MG63 (cell line): Measurements from ENCODE around the gene DIAPH1. TPM values are rescaled to one million over a fixed set of nuclear protein-coding genes. Genes with fewer than 3 reads are reported as not detected.

Source experiments
- DNase-seq: peaks from one replicate; pipeline ENCODE4 v3.0.0-alpha.2; 2020
- H3K27me3 ChIP-seq: fragments of 250-450 bp; sonication (Bioruptor Pico); 2 replicates; pipeline ENCODE4 v1.5.1; 2020; ENCODE audit warnings: mild to moderate bottlenecking, moderate library complexity
- H3K36me3 ChIP-seq: fragments of 250-450 bp; sonication (Bioruptor Pico); 2 replicates; pipeline ENCODE4 v1.5.1; 2020; ENCODE audit warnings: mild to moderate bottlenecking, moderate library complexity
- H3K4me3 ChIP-seq: fragments of 250-450 bp; sonication (Bioruptor Pico); 2 replicates; pipeline ENCODE4 v1.5.1; 2020; ENCODE audit warnings: mild to moderate bottlenecking, moderate library complexity
- H3K9me3 ChIP-seq: fragments of 250-450 bp; sonication (Bioruptor Pico); 2 replicates; pipeline ENCODE4 v1.5.1; 2020; ENCODE audit warnings: mild to moderate bottlenecking, moderate library complexity
- total RNA-seq: library from RNA; depleted of rRNA; stranded (reverse); fragments of >200 nt; shearing (Covaris generic); gene quantifications from 2 replicates; pipeline ENCODE4 v1.2.3, GENCODE V29; 2014; ENCODE audit warnings: low replicate concordance; rRNA removed

Gene DIAPH1
- total RNA-seq, 1 experiment from 2014 or later, result 43.9 TPM

GRCh38 chr5:141478321-141478945 lies 140.4 kb downstream of the DIAPH1 start:
- Histone ChIP-seq H3K27me3 (no peaks in the 10 kb centered on the region), H3K36me3 (peaks cover 38% of the 10 kb centered on the region), H3K4me3 (peak overlapping the region; percentile 63), H3K9me3 (no peaks in the 10 kb centered on the region)
- peak; percentile 32 for DNase-seq

- H3K27me3 ChIP-seq, result no peaks in the 10 kb centered on the region
- DNase-seq, result peak; percentile 34
- H3K4me3 ChIP-seq, result peak overlapping the region; percentile 63
- H3K9me3 ChIP-seq, result no peaks in the 10 kb centered on the region
- H3K36me3 ChIP-seq, result peaks cover 34% of the 10 kb centered on the region
Measured at GRCh38 chr5:141477815-141478214, 141.0 kb downstream of the DIAPH1 start.

- H3K4me3 ChIP-seq, result peak overlapping the region; percentile 63
- H3K36me3 ChIP-seq, result peaks cover 32% of the 10 kb centered on the region
- DNase-seq, result no peak
- no peaks in the 10 kb centered on the region for H3K27me3 ChIP-seq
- H3K9me3 ChIP-seq, result no peaks in the 10 kb centered on the region
Measured at GRCh38 chr5:141477044-141477575, 141.7 kb downstream of the DIAPH1 start.

- peaks cover 30% of the 10 kb centered on the region for H3K36me3 ChIP-seq
- H3K4me3 ChIP-seq, result peak overlapping the region; percentile 63
- DNase-seq, result peak; percentile 83
- no peaks in the 10 kb centered on the region for H3K27me3 ChIP-seq
- H3K9me3 ChIP-seq, result no peaks in the 10 kb centered on the region
Measured at GRCh38 chr5:141476132-141476911, 142.5 kb downstream of the DIAPH1 start.

- DNase-seq, result peak; percentile 98
- Histone ChIP-seq H3K4me3 (peak within 1 kb of the TSS; percentile 63), H3K9me3 (no peaks in the 10 kb centered on the region), H3K36me3 (peaks cover 25% of the 10 kb centered on the region), H3K27me3 (no peaks in the 10 kb centered on the region)
Measured at GRCh38 chr5:141475625-141476131, 143.1 kb downstream of the DIAPH1 start, which contains the start of gene PCDHGC3. PCDHGC3 (plus strand) TSS chr5:141475966; CDS start chr5:141476117, 151 bp downstream.

GRCh38 chr5:141465351-141465750 lies 153.4 kb downstream of the DIAPH1 start:
- peaks cover 2% of the 10 kb centered on the region; the same call in 1 of the 2 replicates for H3K9me3 ChIP-seq
- DNase-seq, result no peak
- H3K4me3 ChIP-seq, result no peak overlapping the region
- H3K36me3 ChIP-seq, result no peaks in the 10 kb centered on the region
- no peaks in the 10 kb centered on the region for H3K27me3 ChIP-seq

Other genes with a start within 250 kb of the DIAPH1 start
- 0.81 TPM in 1 of 2 replicates, not detected in the other for gene PCDHGB3, start 248.8 kb downstream of the DIAPH1 start, total RNA-seq
- gene PCDHGA6, start 245.1 kb downstream of the DIAPH1 start, total RNA-seq, result 0.20 and 2.3 TPM in 2 replicates
- gene PCDHGA7, start 236.3 kb downstream of the DIAPH1 start, total RNA-seq, result 0.07 and 0.67 TPM in 2 replicates
- 0.17 and 0.26 TPM in 2 replicates for gene PCDHGB4, start 231.3 kb downstream of the DIAPH1 start, total RNA-seq
- 0.03 and 0.59 TPM in 2 replicates for gene PCDHGA8, start 226.4 kb downstream of the DIAPH1 start, total RNA-seq
- gene PCDHGB5, start 221.1 kb downstream of the DIAPH1 start, total RNA-seq, result 0.53 TPM in 1 of 2 replicates, not detected in the other
- not detected in 2 replicates for gene PCDHGA9, start 216.2 kb downstream of the DIAPH1 start, total RNA-seq
- gene PCDHGB6, start 211.0 kb downstream of the DIAPH1 start, total RNA-seq, result not detected in 2 replicates
- 1.0 and 1.2 TPM in 2 replicates for gene PCDHGA10, start 206.0 kb downstream of the DIAPH1 start, total RNA-seq
- 0.10 TPM in 1 of 2 replicates, not detected in the other for gene PCDHGB7, start 201.3 kb downstream of the DIAPH1 start, total RNA-seq
- gene PCDHGA11, start 197.9 kb downstream of the DIAPH1 start, total RNA-seq, result not detected in 2 replicates
- gene PCDHGA12, start 188.5 kb downstream of the DIAPH1 start, total RNA-seq, result not detected in 2 replicates
- gene PCDHGC3, start 143.0 kb downstream of the DIAPH1 start, total RNA-seq, result 42.3 and 49.8 TPM in 2 replicates
- gene PCDHGC4, start 134.0 kb downstream of the DIAPH1 start, total RNA-seq, result not detected in 2 replicates
- 0.46 TPM in 1 of 2 replicates, not detected in the other for gene PCDHGC5, start 129.9 kb downstream of the DIAPH1 start, total RNA-seq
- 122 and 169 TPM in 2 replicates for gene HDAC3, start 17.8 kb upstream of the DIAPH1 start, total RNA-seq
- 13.2 and 15.1 TPM in 2 replicates for gene RELL2, start 18.0 kb upstream of the DIAPH1 start, total RNA-seq
- gene FCHSD1, start 32.4 kb upstream of the DIAPH1 start, total RNA-seq, result 3.4 and 5.8 TPM in 2 replicates
- gene ARAP3, start 63.2 kb upstream of the DIAPH1 start, total RNA-seq, result 2.1 and 4.6 TPM in 2 replicates